HG02943 (cell line): ENCODE data around the gene OXA1L.
"Not testable (repeated sequence)": the region's sequence is repeated elsewhere in the genome, so short reads cannot be mapped to it uniquely, and the experiment has no call there.

Experiments used
- ATAC-seq: cut with Tn5 transposase; IDR thresholded peaks from one replicate; pipeline ENCODE4 v1.9.1; 2021; ENCODE audit warnings: mild to moderate bottlenecking, low read depth, moderate library complexity; ENCODE audit not compliant: unreplicated experiment

Gene OXA1L

DNA sequence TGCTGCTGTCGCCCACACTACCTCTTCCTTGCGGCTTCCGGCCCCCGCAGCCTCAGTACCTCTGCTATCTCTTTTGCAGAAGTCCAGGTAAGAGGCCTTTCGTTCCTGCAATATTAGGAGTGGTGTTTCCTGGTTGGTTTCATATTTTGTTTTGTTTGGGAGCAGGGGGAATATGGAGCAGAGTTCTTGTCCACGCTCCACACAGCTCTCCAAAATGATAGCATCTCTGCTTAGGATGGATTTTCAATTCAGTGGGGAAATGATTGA, 768 bp downstream of the OXA1L start:
- no peak for ATAC-seq

- no peak for ATAC-seq
These were observed 2.5 kb downstream of the OXA1L start for GRCh38 chr14:22768947-22769346.

- no peak for ATAC-seq
These were observed 2.9 kb downstream of the OXA1L start for GRCh38 chr14:22769369-22769768.

GRCh38 chr14:22770481-22771187, 4.1 kb downstream of the OXA1L start:
- ATAC-seq, result no peak

DNA sequence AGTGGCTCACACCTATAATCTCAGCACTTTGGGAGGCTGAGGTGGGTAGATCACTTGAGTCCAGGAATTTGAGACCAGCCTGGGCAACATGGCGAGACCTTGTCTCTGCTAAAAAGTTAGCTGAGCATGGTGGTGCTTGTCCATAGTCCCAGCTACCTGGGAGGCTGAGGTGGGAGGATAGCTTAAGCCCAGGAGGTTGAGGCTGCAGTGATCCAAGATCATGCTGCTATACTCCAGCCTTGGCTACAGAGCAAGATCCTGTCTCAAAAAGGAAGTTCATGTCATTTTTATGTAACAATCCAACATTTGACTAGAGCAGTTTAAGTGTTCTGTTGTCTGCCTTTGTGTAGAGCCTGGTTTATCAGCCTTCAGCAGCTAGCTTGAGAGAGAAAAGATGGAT, 6.2 kb downstream of the OXA1L start:
- no peak for ATAC-seq

DNA sequence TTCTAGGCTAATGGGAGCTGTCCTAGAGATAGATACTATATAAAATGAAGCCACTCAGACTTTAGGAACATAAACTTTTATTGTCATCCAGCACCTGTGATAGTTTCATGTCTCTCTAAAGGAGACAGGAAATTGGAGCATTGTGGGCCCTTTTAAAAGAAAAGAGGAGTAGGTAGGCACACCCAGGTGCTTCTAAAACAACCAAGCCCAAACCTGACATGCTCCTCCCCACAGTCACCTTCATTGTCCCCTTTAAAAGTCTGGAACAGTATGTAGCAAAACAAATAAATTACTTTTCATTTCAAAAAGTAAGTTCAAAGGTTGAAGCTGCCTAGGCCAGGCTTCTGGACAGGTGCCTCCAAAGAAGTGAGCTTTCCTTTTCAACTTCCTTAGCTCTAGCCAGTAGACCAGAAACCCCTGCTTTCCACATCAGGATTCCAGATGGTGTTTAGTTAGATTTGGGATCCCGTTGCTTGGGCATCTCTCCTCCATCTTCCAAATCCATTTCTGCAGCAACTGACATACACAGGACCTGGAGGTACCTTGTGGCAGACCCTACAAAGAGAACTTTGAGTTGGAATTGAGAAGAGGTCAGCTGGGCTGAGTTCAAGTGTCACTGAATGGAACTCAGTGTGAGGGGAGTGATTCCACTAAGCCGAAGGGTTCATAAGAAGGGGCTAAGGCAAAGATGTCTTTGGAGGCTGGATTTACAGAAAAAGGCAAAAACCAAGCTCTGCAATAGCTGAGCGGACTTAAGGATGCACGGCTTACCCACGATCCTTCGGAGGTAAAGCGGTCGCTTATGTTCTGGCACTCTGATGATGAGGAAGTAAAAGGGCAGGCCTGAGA, 6.9 kb downstream of the OXA1L start:
- no peak for ATAC-seq

GRCh38 chr14:22774011-22774706, 7.7 kb downstream of the OXA1L start:
- no peak for ATAC-seq

- ATAC-seq, result no peak
These were observed 9.7 kb downstream of the OXA1L start for GRCh38 chr14:22776215-22776614.

DNA sequence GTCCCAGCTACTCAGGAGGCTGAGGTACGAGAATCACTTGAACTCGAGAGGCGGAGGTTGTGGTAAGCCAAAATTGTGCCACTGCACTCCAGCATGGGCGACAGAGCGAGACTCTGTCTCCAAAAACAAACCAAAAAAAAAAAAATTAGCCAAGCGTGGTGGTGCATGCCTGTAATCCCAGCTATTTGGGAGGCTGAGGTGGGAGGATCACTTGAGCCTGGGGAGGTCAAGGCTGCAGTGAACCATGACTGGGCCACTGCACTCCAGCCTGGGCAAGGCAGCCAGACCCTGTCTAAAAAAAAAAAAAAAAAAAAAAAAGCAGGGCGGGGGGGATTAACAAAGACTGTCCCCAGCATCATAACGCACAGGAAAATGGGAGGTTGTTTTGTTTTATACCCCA, 10.4 kb downstream of the OXA1L start:
- ATAC-seq, result not testable (repeated sequence)

DNA sequence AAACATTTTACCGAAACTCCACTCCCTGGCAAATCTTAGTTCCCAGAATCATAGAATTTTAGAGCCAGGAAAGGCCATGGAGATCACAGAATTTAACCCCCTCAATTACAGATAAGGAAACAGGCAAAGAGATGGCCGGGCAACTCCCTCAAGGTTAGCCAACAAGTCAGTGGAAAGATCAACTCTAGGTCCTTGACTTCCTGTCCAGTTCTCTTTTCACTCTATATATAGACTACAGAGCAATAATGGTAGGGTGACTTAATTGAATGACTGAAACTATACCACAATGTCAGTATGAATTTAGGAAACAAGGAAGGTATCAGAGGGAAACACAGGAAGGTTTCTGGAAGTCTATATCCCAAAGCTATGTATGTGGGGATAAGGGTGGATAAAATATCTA, 11.6 kb downstream of the OXA1L start:
- ATAC-seq, result no peak

- no peak for ATAC-seq
These were observed 13.7 kb downstream of the OXA1L start for GRCh38 chr14:22780105-22780679.

DNA sequence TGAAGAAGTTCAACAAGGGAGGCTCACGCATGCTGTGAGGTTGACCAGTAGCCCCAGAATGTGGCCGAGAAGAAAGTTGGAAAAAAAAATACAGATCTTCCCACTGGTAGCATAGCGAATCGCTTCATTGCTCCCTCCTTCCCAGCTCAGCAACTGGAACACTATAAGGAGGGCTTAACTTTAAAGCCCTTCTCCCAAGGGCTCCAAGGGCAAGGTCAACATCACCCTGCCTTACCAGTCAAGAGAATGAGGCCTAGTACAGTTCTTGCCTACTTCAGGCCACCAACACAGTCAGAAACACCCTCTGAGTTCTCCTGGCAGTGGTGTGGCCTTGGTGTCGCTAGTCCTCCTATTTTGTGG, 14.4 kb downstream of the OXA1L start:
- ATAC-seq, result no peak

DNA sequence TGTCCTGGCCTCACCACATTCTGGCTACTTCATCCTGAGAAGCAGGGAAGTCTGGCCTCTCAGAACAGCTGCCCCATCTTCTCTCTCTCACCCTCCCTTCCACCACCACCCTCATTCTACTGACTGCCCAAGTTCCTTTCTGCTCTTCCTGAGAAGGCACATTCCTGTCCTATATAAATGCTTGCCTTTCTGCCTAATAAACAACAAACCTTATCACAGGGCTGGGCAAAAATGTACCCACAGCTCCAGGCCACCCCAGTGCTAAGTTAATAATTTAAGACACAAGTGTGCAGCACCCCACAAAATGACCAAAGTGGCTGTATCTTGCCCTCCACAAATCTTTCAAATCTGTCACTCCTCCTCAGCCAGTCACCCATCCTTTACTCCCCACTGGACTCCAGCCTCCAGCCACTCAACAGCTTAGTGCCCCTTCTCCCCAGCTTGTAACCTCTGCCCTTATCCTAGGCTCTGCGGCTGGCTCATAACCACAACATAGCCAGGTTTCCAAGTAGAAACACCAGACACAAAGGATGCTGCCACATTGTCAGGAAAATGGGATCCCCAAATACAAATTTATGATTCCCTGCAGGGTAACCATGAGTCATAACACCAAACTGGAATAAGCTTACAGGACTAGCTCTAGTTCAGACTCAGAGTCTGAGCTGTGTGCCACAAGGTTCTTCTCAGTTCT, 15.0 kb downstream of the OXA1L start:
- no peak for ATAC-seq

DNA sequence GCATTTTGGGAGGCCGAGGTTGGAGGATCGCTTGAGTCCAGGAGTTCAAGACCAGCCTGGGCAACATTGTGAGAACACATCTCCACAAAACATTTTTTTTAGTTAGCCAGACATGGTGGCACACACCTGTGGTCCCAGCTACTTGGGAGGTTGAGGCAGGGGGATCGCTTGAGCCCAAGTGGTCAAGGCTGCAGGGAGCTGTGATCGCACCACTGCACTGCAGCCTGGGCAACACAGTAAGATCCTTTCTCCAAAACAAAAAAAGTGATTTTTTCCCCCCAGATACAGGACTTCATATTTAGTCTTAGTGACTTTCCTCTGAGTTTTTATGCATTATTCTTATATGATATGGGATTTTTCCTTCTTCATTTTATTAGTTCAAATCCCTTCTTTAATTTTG, 20.2 kb downstream of the OXA1L start:
- no peak for ATAC-seq

GRCh38 chr14:22791301-22791700, 24.8 kb downstream of the OXA1L start:
- no peak for ATAC-seq

- no peak for ATAC-seq
These were observed 25.7 kb downstream of the OXA1L start for GRCh38 chr14:22792158-22792557.

DNA sequence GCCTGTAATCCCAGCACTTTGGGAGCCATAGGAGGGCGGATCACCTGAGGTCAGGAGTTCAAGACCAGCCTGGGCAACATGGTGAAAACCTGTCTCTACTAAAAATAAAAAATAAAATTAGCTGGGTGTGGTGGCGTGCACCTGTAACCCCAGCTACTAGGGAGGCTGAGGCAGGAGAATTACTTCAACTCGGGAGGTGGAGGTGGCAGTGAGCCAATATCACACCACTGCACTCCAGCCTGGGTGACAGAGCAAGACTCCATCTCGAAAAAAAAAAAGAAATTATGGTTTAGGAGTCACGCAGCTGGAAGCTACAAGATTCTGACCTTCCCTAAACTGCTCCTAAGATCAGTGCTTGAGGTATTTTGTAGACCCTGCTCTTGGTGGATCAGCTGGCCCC, 27.1 kb downstream of the OXA1L start:
- not testable (repeated sequence) for ATAC-seq

DNA sequence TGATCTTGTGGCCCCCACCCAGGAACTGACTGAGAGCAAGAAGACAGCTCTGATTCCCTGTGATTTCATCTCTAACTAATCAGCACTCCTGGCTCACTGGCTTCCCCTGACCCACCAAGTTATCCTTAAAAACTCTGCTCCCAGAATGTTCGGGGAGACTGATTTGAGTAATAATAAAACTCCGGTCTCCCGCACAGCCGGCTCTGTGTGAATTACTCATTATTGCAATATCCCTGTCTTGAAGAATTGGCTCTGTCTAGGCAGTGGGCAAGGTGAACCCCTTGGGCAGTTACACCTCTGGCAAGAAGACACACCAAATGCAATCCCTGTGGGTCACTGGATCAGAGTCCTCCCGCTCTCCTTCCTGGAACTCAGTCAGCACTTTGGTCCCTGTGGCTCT, 27.5 kb downstream of the OXA1L start:
- ATAC-seq, result no peak

- no peak for ATAC-seq
These were observed 28.1 kb downstream of the OXA1L start for GRCh38 chr14:22794551-22794951.

DNA sequence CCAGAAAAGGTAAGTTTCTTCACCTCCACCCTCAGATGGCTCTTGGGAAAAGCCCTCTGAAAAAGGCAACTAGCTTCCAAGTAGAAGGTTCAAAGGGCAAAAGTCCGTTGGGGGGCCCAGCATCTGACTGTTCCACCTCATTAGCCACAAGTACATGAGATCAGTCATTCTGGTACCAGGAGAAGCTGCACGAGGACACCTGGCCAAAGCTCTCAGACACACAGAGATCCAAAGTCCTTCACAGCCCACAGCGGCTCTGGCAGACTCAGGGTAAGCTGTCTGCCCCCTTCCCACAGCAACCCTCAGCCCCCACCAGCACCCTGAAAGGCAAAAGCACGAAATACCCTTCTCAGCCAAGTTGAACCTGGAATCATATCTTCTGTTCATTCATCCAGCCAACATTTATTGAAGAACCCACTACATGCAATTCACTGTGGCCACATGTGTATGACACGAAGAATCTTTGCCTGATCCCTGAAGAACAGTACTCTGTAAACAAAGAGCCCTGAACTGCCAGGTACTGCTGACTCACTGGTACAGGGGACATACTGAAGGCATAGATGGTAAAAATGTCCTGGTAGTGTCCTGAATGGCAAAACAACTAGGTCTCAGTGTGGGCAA, 29.7 kb downstream of the OXA1L start:
- ATAC-seq, result peak; percentile 56
